ENCODE measurements around the gene NRIP1.

DNA sequence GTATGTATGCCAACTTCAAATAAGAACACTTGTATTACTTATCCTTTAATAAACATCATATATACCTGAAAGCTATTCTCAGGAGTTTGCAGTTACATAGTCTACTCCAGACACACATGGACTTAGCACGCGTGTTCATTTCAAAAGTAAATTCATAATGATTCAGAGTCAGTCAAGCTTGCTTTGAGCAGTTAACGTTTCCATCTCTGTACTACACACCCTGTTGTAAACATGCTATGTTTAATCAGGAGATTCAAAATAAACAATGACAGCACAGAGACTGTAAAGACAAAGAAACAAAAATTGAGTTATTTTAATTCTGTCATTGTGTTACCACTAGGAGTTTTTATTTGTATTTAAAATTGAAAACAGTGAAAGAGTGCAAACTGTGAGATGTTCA is 119.6 kb downstream of the NRIP1 start:
- TF ChIP-seq TAF1 (IDR thresholded peaks at IDR 0.05; ENCODE audit: low read depth) (no peak), TEAD4 (IDR thresholded peaks at IDR 0.05) (no peak), EP300 (IDR thresholded peaks at IDR 0.05; ENCODE audit: borderline replicate concordance) (no peak), RAD21 (IDR thresholded peaks at IDR 0.05; ENCODE audit: low read depth) (no peak), CREB1 (IDR thresholded peaks at IDR 0.05; ENCODE audit: low read depth) (no peak), CEBPB (IDR thresholded peaks at IDR 0.05) (no peak), FOXM1 (IDR thresholded peaks at IDR 0.05; ENCODE audit: borderline replicate concordance, low read depth) (no peak)
- TF ChIP-seq, protein P1, sequence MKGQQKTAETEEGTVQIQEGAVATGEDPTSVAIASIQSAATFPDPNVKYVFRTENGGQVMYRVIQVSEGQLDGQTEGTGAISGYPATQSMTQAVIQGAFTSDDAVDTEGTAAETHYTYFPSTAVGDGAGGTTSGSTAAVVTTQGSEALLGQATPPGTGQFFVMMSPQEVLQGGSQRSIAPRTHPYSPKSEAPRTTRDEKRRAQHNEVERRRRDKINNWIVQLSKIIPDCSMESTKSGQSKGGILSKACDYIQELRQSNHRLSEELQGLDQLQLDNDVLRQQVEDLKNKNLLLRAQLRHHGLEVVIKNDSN (IDR thresholded peaks at IDR 0.05) = no peak
- TF ChIP-seq, protein P2, sequence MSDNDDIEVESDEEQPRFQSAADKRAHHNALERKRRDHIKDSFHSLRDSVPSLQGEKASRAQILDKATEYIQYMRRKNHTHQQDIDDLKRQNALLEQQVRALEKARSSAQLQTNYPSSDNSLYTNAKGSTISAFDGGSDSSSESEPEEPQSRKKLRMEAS (IDR thresholded peaks at IDR 0.05) = no peak
